Thyroid gland (tissue), 4 donors: ENCODE data around the gene NRTN.

Experiments used
- CTCF ChIP-seq, 6 experiments: fragments of 200-600 bp in 3 of 6; fragments of 450-650 bp in 3 of 6; sonication (generic) in 3 of 6; IDR thresholded peaks; one replicate each; pipeline ENCODE4 v1.5.1; 2016 to 2019; ENCODE audit warnings: antibody characterized with exemption in 6 of 6, mild to moderate bottlenecking in 2 of 6, inconsistent platforms in 1 of 6, moderate library complexity in 1 of 6
- POLR2A ChIP-seq, 2 donors: fragments of 450-650 bp; IDR thresholded peaks; one replicate each; pipeline ENCODE4 v1.6.1; 2017; ENCODE audit warnings: antibody characterized with exemption in 2 of 2, mild to moderate bottlenecking in 2 of 2, moderate library complexity in 1 of 2

DNA sequence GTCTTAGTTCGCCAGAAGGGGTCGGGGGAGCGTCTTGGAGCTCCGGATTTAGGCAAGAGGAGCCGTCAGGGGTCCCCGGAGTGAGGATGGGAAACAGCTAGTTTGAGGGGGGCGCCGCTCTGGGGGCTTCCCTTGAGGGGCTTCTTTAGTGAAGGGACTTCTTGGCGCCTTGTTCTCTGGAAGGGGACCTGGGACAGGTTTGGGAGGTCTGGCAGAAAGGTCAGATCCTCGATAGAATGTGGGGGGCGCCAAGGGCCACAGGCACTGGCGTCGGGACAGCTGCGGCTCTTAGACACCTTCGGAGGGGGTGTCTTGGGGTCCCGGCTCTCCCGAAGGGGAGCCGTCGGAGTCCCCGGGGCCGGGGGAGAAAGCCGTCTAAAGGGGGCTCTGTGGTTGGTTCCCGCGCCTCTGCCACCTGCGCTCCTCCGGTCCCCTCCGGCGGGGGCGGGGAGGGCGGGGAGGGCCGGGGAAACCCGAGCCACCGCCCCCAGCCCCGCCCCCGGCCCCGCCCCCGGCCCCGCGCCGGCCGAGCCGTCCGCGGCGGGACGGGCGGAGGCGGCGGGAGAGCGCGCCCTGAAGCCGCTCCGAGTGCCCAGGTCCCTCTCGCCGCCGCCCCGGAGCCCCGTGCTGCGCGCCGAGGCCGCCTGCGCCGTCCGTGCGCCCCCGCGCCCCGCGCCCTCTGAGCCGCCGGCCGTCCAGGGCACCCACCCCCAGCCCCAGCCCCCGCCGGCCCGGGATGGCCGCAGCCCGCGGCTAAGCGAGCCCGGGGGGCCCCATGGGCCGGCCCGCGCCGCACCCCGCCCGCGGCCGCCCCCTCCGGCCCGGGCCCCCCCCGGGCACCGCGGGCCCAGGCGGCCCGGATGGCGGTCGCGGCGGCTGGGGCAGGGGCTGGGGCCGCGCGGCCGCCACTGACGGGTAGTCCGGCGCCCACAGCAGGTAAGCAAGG, at the start of gene NRTN:
- TF ChIP-seq CTCF (IDR thresholded peaks at IDR 0.05), result no peak
- no peak for TF ChIP-seq POLR2A (IDR thresholded peaks at IDR 0.05)
